ENCODE measurements around the gene PLEKHG7. TPM values are rescaled to one million over a fixed set of nuclear protein-coding genes. Genes with fewer than 3 reads are reported as not detected.

The PLEKHG7 gene
- total and polyA plus RNA-seq, 10 of the 15 experiments (the other 5 are each of a cell fraction or from before 2014, with no cell fraction given), result 0.16 to 1.3 (median 0.65) TPM; not detected in 1

DNA sequence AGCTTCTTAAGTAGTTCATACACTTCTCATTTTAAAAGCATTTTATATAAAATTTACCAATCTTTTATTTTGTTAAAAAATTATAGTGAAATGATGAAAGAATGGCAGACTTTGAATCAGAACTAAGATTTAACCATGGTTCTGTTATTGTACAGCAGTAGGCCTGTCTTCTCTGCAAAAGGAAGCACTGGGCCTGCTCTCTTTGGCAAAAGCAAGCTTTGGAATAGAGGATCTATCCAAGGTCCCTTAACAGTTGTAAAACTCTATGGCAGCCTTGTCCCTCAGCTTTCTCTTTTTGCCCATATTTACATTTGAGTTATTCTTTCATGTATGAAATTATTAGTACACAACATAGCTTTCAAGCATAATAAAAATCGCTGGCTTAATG is 82.8 kb downstream of the PLEKHG7 start:
- CTCF ChIA-PET, result interaction anchor here (0.6 to 6.0 kb wide), 35 partner anchors 9 to 1605 kb away, joined by 3 to 37 read pairs (median 4); no protein-coding TSS in a partner anchor
- ATAC-seq (0 out of 3 replicates have a peak, but pooled peaks have one; percentile 15), DNase-seq (ENCODE audit: low read depth, low spot score) (no peak), FAIRE-seq (no peak)
- SMC1A ChIA-PET (ENCODE audit: uncharacterized antibody, unreplicated experiment), result interaction anchor here (0.6 to 4.2 kb wide), 36 partner anchors 8 to 1404 kb away, joined by 3 to 30 read pairs (median 4); partner anchors contain the start of gene PLEKHG7
- Histone ChIP-seq H3K4me1 (ENCODE audit: control insufficient read depth, insufficient read depth, low read length) (peaks cover 2% of the 10 kb centered on the region; the same call in 1 of the 2 replicates), H3K9ac (ENCODE audit: control insufficient read depth, insufficient read depth, low read length) (no peak overlapping the region), H3K36me3 (ENCODE audit: control insufficient read depth in 2 of 2, insufficient read depth in 2 of 2, low read length in 1 of 2) (peaks cover 2 to 5% of the 10 kb centered on the region in 2 experiments; a peak in 2 of 4 replicates), H4K20me1 (ENCODE audit: control insufficient read depth, insufficient read depth) (no peaks in the 10 kb centered on the region), H3K4me2 (ENCODE audit: control insufficient read depth, insufficient read depth) (no peak overlapping the region), H3K79me2 (ENCODE audit: control insufficient read depth, insufficient read depth, low read length) (no peaks in the 10 kb centered on the region), H3K4me3 (no peak overlapping the region), H2AFZ (ENCODE audit: control insufficient read depth, low read depth, low read length) (no peak overlapping the region), H3K9me3 (replicated peaks; ENCODE audit: control insufficient read depth, insufficient read depth, low read length) (no peaks in the 10 kb centered on the region), H3K27me3 (replicated peaks in 1 of 2; ENCODE audit: control insufficient read depth in 2 of 2, insufficient read depth in 2 of 2, low read length in 1 of 2) (no peaks in the 10 kb centered on the region), H3K27ac (ENCODE audit: control insufficient read depth, insufficient read depth) (no peak overlapping the region)
- TF ChIP-seq MAX (IDR thresholded peaks at IDR 0.05; ENCODE audit: low read depth, low read length) (no peak), SIN3A (IDR thresholded peaks at IDR 0.05; ENCODE audit: low read depth, low read length) (no peak), POLR2AphosphoS5 (IDR thresholded peaks at IDR 0.05; ENCODE audit: low read length) (no peak), WRNIP1 (IDR thresholded peaks at IDR 0.05; ENCODE audit: borderline replicate concordance, low read depth, low read length) (no peak), HDAC2 (IDR thresholded peaks at IDR 0.05) (no peak), DPF2 (IDR thresholded peaks at IDR 0.05) (no peak), SREBF2 (IDR thresholded peaks at IDR 0.05; ENCODE audit: low read length) (no peak)
- TF ChIP-seq, protein P1, sequence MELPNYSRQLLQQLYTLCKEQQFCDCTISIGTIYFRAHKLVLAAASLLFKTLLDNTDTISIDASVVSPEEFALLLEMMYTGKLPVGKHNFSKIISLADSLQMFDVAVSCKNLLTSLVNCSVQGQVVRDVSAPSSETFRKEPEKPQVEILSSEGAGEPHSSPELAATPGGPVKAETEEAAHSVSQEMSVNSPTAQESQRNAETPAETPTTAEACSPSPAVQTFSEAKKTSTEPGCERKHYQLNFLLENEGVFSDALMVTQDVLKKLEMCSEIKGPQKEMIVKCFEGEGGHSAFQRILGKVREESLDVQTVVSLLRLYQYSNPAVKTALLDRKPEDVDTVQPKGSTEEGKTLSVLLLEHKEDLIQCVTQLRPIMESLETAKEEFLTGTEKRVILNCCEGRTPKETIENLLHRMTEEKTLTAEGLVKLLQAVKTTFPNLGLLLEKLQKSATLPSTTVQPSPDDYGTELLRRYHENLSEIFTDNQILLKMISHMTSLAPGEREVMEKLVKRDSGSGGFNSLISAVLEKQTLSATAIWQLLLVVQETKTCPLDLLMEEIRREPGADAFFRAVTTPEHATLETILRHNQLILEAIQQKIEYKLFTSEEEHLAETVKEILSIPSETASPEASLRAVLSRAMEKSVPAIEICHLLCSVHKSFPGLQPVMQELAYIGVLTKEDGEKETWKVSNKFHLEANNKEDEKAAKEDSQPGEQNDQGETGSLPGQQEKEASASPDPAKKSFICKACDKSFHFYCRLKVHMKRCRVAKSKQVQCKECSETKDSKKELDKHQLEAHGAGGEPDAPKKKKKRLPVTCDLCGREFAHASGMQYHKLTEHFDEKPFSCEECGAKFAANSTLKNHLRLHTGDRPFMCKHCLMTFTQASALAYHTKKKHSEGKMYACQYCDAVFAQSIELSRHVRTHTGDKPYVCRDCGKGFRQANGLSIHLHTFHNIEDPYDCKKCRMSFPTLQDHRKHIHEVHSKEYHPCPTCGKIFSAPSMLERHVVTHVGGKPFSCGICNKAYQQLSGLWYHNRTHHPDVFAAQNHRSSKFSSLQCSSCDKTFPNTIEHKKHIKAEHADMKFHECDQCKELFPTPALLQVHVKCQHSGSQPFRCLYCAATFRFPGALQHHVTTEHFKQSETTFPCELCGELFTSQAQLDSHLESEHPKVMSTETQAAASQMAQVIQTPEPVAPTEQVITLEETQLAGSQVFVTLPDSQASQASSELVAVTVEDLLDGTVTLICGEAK (IDR thresholded peaks at IDR 0.05; ENCODE audit: borderline replicate concordance), result no peak
- TF ChIP-seq, protein P2, sequence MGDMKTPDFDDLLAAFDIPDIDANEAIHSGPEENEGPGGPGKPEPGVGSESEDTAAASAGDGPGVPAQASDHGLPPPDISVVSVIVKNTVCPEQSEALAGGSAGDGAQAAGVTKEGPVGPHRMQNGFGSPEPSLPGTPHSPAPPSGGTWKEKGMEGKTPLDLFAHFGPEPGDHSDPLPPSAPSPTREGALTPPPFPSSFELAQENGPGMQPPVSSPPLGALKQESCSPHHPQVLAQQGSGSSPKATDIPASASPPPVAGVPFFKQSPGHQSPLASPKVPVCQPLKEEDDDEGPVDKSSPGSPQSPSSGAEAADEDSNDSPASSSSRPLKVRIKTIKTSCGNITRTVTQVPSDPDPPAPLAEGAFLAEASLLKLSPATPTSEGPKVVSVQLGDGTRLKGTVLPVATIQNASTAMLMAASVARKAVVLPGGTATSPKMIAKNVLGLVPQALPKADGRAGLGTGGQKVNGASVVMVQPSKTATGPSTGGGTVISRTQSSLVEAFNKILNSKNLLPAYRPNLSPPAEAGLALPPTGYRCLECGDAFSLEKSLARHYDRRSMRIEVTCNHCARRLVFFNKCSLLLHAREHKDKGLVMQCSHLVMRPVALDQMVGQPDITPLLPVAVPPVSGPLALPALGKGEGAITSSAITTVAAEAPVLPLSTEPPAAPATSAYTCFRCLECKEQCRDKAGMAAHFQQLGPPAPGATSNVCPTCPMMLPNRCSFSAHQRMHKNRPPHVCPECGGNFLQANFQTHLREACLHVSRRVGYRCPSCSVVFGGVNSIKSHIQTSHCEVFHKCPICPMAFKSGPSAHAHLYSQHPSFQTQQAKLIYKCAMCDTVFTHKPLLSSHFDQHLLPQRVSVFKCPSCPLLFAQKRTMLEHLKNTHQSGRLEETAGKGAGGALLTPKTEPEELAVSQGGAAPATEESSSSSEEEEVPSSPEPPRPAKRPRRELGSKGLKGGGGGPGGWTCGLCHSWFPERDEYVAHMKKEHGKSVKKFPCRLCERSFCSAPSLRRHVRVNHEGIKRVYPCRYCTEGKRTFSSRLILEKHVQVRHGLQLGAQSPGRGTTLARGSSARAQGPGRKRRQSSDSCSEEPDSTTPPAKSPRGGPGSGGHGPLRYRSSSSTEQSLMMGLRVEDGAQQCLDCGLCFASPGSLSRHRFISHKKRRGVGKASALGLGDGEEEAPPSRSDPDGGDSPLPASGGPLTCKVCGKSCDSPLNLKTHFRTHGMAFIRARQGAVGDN (IDR thresholded peaks at IDR 0.05), result no peak
- POLR2A ChIA-PET, result no interaction called here
- no TSS peak for BruUV-seq (replicated peaks)
- WGBS (ENCODE audit: insufficient coverage, insufficient replicate concordance, low lambda C conversion rate, missing lambda C conversion rate), result 100% methylated on average over 1 of the region's 1 CpG
- intact Hi-C loops (cut with micrococcal nuclease; ENCODE audit: unreplicated experiment), result loop anchor here (1.0 to 5.0 kb wide), 5 partner anchors 142 to 1317 kb away; partner anchors contain the start of gene EEA1
- in situ Hi-C loops (cut with MboI), result loop anchor here (10.0 kb wide), 1 partner anchor 1309 kb away; no protein-coding TSS in a partner anchor
- RAD21 ChIA-PET (ENCODE audit: unreplicated experiment), result interaction anchor here (0.7 to 4.2 kb wide), 21 partner anchors 9 to 1317 kb away, joined by 3 to 26 read pairs (median 3); no protein-coding TSS in a partner anchor
